ENCODE measurements around the gene SLC22A23. TPM values are rescaled to one million over a fixed set of nuclear protein-coding genes. Genes with fewer than 3 reads are reported as not detected.
"Not testable (repeated sequence)": the region's sequence is repeated elsewhere in the genome, so short reads cannot be mapped to it uniquely, and the experiment has no call there.

The SLC22A23 gene
- total RNA-seq, 1 experiment from 2014 or later = 38.2 TPM

- no peak for DNase-seq (ENCODE audit: low spot score)
- no peak overlapping the region for H3K27ac Mint-ChIP-seq
- peaks cover 37% of the 10 kb centered on the region for H3K4me1 Mint-ChIP-seq
- H3K4me3 Mint-ChIP-seq = no peak overlapping the region
- no peak for TF ChIP-seq IRF1 (CRISPR knock-in tag; IDR thresholded peaks at IDR 0.05)
- TF ChIP-seq TCF7 (CRISPR knock-in tag; IDR thresholded peaks at IDR 0.05; ENCODE audit: low read depth) = no peak
- no peak for TF ChIP-seq ZNF219 (CRISPR knock-in tag; IDR thresholded peaks at IDR 0.05; ENCODE audit: borderline replicate concordance)
- no peak for TF ChIP-seq ZNF671 (CRISPR knock-in tag; IDR thresholded peaks at IDR 0.05)
- H3K36me3 Mint-ChIP-seq = peaks cover 9% of the 10 kb centered on the region
- POLR2A ChIA-PET = no interaction called here
- H3K27me3 Mint-ChIP-seq (ENCODE audit: low read depth) = peaks cover 17% of the 10 kb centered on the region
- CTCF ChIA-PET = interaction anchor here (0.6 to 3.4 kb wide), 5 partner anchors 9 to 297 kb away, joined by 3 to 66 read pairs (median 5); partner anchors contain the start of gene PSMG4
- peaks cover 11% of the 10 kb centered on the region for H3K9me3 Mint-ChIP-seq
- no peak for ATAC-seq
Measured at GRCh38 chr6:3249821-3250220, 207.0 kb downstream of the SLC22A23 start.

GRCh38 chr6:3247255-3248146 is 209.3 kb downstream of the SLC22A23 start:
- Mint-ChIP-seq H3K36me3 (no peaks in the 10 kb centered on the region; the same call in 1 of the 2 replicates), H3K27ac (peak overlapping the region; percentile 28; the same call in 1 of the 2 replicates), H3K9me3 (no peaks in the 10 kb centered on the region), H3K27me3 (ENCODE audit: low read depth) (peaks cover 15% of the 10 kb centered on the region), H3K4me3 (no peak overlapping the region), H3K4me1 (peaks cover 37% of the 10 kb centered on the region)
- POLR2A ChIA-PET = no interaction called here
- DNase-seq (ENCODE audit: low spot score) = peak; percentile 52
- ATAC-seq = peak; percentile 66
- CTCF ChIA-PET = interaction anchor here (0.7 to 1.6 kb wide), 10 partner anchors 8 to 121 kb away, joined by 3 to 7 read pairs (median 4); partner anchors contain the start of genes PSMG4, TUBB2A and TUBB2B
- peak; percentile 26; the same call in 1 of the 2 replicates for TF ChIP-seq USF1 (CRISPR knock-in tag; IDR thresholded peaks at IDR 0.05)
- no peak for TF ChIP-seq SMAD3 (CRISPR knock-in tag; IDR thresholded peaks at IDR 0.05; ENCODE audit: borderline replicate concordance)
- TF ChIP-seq ATF2 (CRISPR knock-in tag; IDR thresholded peaks at IDR 0.05; ENCODE audit: borderline replicate concordance, low read depth) = no peak
- peak; percentile 16; the same call in 1 of the 2 replicates for TF ChIP-seq GABPB1 (CRISPR knock-in tag; IDR thresholded peaks at IDR 0.05)
- TF ChIP-seq USF2 (CRISPR knock-in tag; IDR thresholded peaks at IDR 0.05) = peak; percentile 55; the same call in 1 of the 2 replicates
- no peak for TF ChIP-seq STAT6 (CRISPR knock-in tag; conservative IDR thresholded peaks at IDR 0.05; ENCODE audit: low read depth)

- no peak overlapping the region for H3K27ac Mint-ChIP-seq
- H3K27me3 Mint-ChIP-seq (ENCODE audit: low read depth) = peaks cover 9% of the 10 kb centered on the region
- no peaks in the 10 kb centered on the region; the same call in 1 of the 2 replicates for H3K36me3 Mint-ChIP-seq
- H3K4me1 Mint-ChIP-seq = peaks cover 16% of the 10 kb centered on the region
- H3K9me3 Mint-ChIP-seq = no peaks in the 10 kb centered on the region; the same call in 1 of the 2 replicates
- no peak overlapping the region for H3K4me3 Mint-ChIP-seq
- no peak for TF ChIP-seq CDX4 (CRISPR knock-in tag; IDR thresholded peaks at IDR 0.05; ENCODE audit: borderline replicate concordance)
- TF ChIP-seq ZNF317 (CRISPR knock-in tag; IDR thresholded peaks at IDR 0.05; ENCODE audit: borderline replicate concordance, low read depth) = no peak
- TF ChIP-seq MAX (CRISPR knock-in tag; IDR thresholded peaks at IDR 0.05) = no peak
- no peak for TF ChIP-seq NFE2L1 (CRISPR knock-in tag; IDR thresholded peaks at IDR 0.05)
- no peak for TF ChIP-seq ZNF121 (CRISPR knock-in tag; IDR thresholded peaks at IDR 0.05)
- no peak for TF ChIP-seq ATF2 (CRISPR knock-in tag; IDR thresholded peaks at IDR 0.05; ENCODE audit: borderline replicate concordance, low read depth)
- CTCF ChIA-PET = interaction anchor here (1.3 kb wide), 1 partner anchor 9 kb away, joined by 3 read pairs; no protein-coding TSS in a partner anchor
- ATAC-seq (no peak), DNase-seq (ENCODE audit: low spot score) (no peak)
- POLR2A ChIA-PET = no interaction called here
Measured at GRCh38 chr6:3245216-3245615, 211.6 kb downstream of the SLC22A23 start.

- POLR2A ChIA-PET = interaction anchor here (0.6 kb wide), 1 partner anchor 335 kb away, joined by 3 read pairs; no protein-coding TSS in a partner anchor
- peaks cover 14% of the 10 kb centered on the region for H3K4me1 Mint-ChIP-seq
- ATAC-seq = not testable (repeated sequence)
Measured at GRCh38 chr6:3244832-3245161, 212.1 kb downstream of the SLC22A23 start.

More at GRCh38 chr6:3244832-3245161, 212.1 kb downstream of the SLC22A23 start:
- not testable (repeated sequence) for H3K9me3 Mint-ChIP-seq; H3K27ac Mint-ChIP-seq; DNase-seq (ENCODE audit: low spot score); H3K27me3 Mint-ChIP-seq (ENCODE audit: low read depth); H3K4me3 Mint-ChIP-seq; H3K36me3 Mint-ChIP-seq
- CTCF ChIA-PET = interaction anchor here (1.3 kb wide), 1 partner anchor 9 kb away, joined by 3 read pairs; no protein-coding TSS in a partner anchor
